B cell (primary cell): ENCODE results near the gene FOXJ1. TPM values are rescaled to one million over a fixed set of nuclear protein-coding genes. Genes with fewer than 3 reads are reported as not detected.

Experiments
- ATAC-seq: fragments of 200-7000 bp; cut with Tn5 transposase; one replicate; pipeline ENCODE4 v1.10.0; 2021; ENCODE audit warnings: low read depth, mild to moderate bottlenecking, moderate number of reproducible peaks, moderate library complexity
- CTCF ChIA-PET: fragments of 350-600 bp; sonication (Branson Sonifier 250); formaldehyde crosslinking; loops from one replicate; lab custom pipeline; 2021; ENCODE audit warnings: antibody characterized with exemption, inconsistent platforms; lab: Charles Lee
- POLR2A ChIA-PET: fragments of 350-600 bp; sonication (Branson Sonifier 250); formaldehyde crosslinking; loops from one replicate; lab custom pipeline; 2021; ENCODE audit warnings: antibody characterized with exemption; lab: Charles Lee
- DNase-seq: peaks from one replicate; pipeline ENCODE4 v3.0.0; 2013
- H2AFZ ChIP-seq: 2 replicates; pipeline ENCODE4 v1.6.1; 2012; ENCODE audit warnings: mild to moderate bottlenecking, low read depth, low read length; ENCODE audit not compliant: insufficient read depth, poor library complexity, severe bottlenecking
- H3K27ac ChIP-seq, 2 donors: 1 replicate in 1 of 2; 2 replicates in 1 of 2; pipeline ENCODE4 v1.5.1; 2012 to 2013; ENCODE audit warnings: low read length in 2 of 2, mild to moderate bottlenecking in 2 of 2, moderate library complexity in 1 of 2
- H3K27me3 ChIP-seq, 4 experiments: fragments of 200-600 bp in 1 of 4; sonication (generic) in 1 of 4; replicated peaks in 1 of 4; 1 replicate in 2 of 4; 2 replicates in 2 of 4; pipeline versions ENCODE4 v1.6.1 to v1.7.0; 2013 to 2016; ENCODE audit warnings: low read length in 3 of 4, mild to moderate bottlenecking in 2 of 4, mixed read lengths in 1 of 4, moderate library complexity in 1 of 4; ENCODE audit not compliant: insufficient read depth in 4 of 4, control insufficient read depth in 3 of 4; ENCODE audit errors: control extremely low read depth in 1 of 4
- H3K36me3 ChIP-seq, 2 experiments: replicated peaks in 1 of 2; 1 replicate in 1 of 2; 2 replicates in 1 of 2; pipeline versions ENCODE4 v1.6.1 to v1.7.1; 2013; ENCODE audit warnings: low read length in 1 of 2; ENCODE audit not compliant: insufficient read depth in 2 of 2, control insufficient read depth in 1 of 2; ENCODE audit errors: control extremely low read depth in 1 of 2, extremely low read depth in 1 of 2
- H3K4me1 ChIP-seq, 2 donors: fragments of 200-600 bp in 1 of 2; sonication (generic) in 1 of 2; 1 replicate in 1 of 2; 2 replicates in 1 of 2; pipeline versions ENCODE4 v1.5.1 to v1.6.1; 2013 to 2017; ENCODE audit warnings: low read length in 2 of 2; ENCODE audit not compliant: control insufficient read depth in 2 of 2, insufficient read depth in 2 of 2
- H3K4me2 ChIP-seq: replicated peaks from 2 replicates; pipeline ENCODE3; 2012; ENCODE audit warnings: mild to moderate bottlenecking, low read depth, low read length; ENCODE audit not compliant: poor library complexity, severe bottlenecking
- H3K4me3 ChIP-seq, 5 experiments: fragments of 200-600 bp in 1 of 5; sonication (generic) in 1 of 5; 1 replicate in 3 of 5; 2 replicates in 2 of 5; pipeline versions ENCODE4 v1.5.1 to v1.7.0; 2011 to 2016; ENCODE audit warnings: low read length in 4 of 5, mild to moderate bottlenecking in 4 of 5, low read depth in 2 of 5, control low read depth in 1 of 5, moderate library complexity in 1 of 5; ENCODE audit not compliant: insufficient read depth in 1 of 5; ENCODE audit errors: control extremely low read depth in 1 of 5, extremely low read depth in 1 of 5
- H3K79me2 ChIP-seq: fragments of 200-600 bp; sonication (generic); one replicate; pipeline ENCODE4 v1.6.0; 2016; ENCODE audit warnings: low read length; ENCODE audit not compliant: control insufficient read depth, insufficient read depth
- H3K9ac ChIP-seq: fragments of 200-600 bp; sonication (generic); 2 replicates; pipeline ENCODE4 v1.6.1; 2017; ENCODE audit warnings: mild to moderate bottlenecking, low read length, moderate library complexity
- H3K9me3 ChIP-seq, 3 donors: one replicate each; pipeline versions ENCODE4 v1.6.1 to v1.7.1; 2013; ENCODE audit warnings: low read length in 2 of 3; ENCODE audit not compliant: control insufficient read depth in 2 of 3, insufficient read depth in 1 of 3; ENCODE audit errors: control extremely low read depth in 1 of 3
- H4K20me1 ChIP-seq: 2 replicates; pipeline ENCODE4 v1.6.0; 2012; ENCODE audit warnings: mild to moderate bottlenecking, low read length; ENCODE audit not compliant: insufficient read depth, control insufficient read depth, poor library complexity, severe bottlenecking
- H3K27ac Mint-ChIP-seq: one replicate; pipeline ENCODE4 v1.8.0; 2021; ENCODE audit warnings: mixed read lengths
- H3K27me3 Mint-ChIP-seq: one replicate; pipeline ENCODE4 v1.8.0; 2021; ENCODE audit warnings: mixed read lengths
- H3K4me1 Mint-ChIP-seq: one replicate; pipeline ENCODE4 v1.8.0; 2021; ENCODE audit warnings: mixed read lengths
- H3K4me3 Mint-ChIP-seq: one replicate; pipeline ENCODE4 v1.8.0; 2021; ENCODE audit warnings: mixed read lengths
- H3K9me3 Mint-ChIP-seq: one replicate; pipeline ENCODE4 v1.8.0; 2022; ENCODE audit warnings: mixed read lengths; ENCODE audit not compliant: insufficient read depth
- EZH2 ChIP-seq: IDR thresholded peaks from 2 replicates; pipeline ENCODE4 v1.6.1; 2012; ENCODE audit warnings: borderline replicate concordance, low read depth, mild to moderate bottlenecking, moderate library complexity, low read length; ENCODE audit not compliant: insufficient read depth, poor library complexity, severe bottlenecking
- WGBS: methylation state at CpG from one replicate; pipeline ENCODE4 v1.1.5; 2013; ENCODE audit warnings: missing lambda C conversion rate; ENCODE audit not compliant: insufficient coverage; 5-methylcytosine and 5-hydroxymethylcytosine counted together
- intact Hi-C: fragments of 100-400 bp; cut with micrococcal nuclease; formaldehyde crosslinking; loops from one replicate; pipeline ENCODE4 v1.10.0; 2022
- polyA plus RNA-seq: library from polyadenylated mRNA; depleted of rRNA; stranded (reverse); fragments of >200 nt; gene quantifications from 2 replicates; pipeline ENCODE4 v1.2.3, GENCODE V29; 2012
- total RNA-seq, 2 donors: library from RNA; stranded (reverse); fragments of 120-200 nt in 1 of 2; gene quantifications; 1 replicate in 1 of 2; 2 replicates in 1 of 2; pipeline versions ENCODE4 v1.2.3 to v1.2.4, GENCODE V29; 2013 to 2022
- TF ChIP-seq, protein P1 (sequence below): fragments of 200-600 bp; IDR thresholded peaks from one replicate; pipeline ENCODE4 v1.8.0; 2022; ENCODE audit warnings: antibody characterized with exemption, mild to moderate bottlenecking

Gene FOXJ1
- total and polyA plus RNA-seq, 2 donors (not counting 1 experiment from before 2014, with no cell fraction given), result 0.20 to 1.0 TPM

GRCh38 chr17:76121932-76122430 lies 19.1 kb downstream of the FOXJ1 start:
- ChIA-PET POLR2A (interaction anchor here (0.6 to 1.0 kb wide), 2 partner anchors 59 to 154 kb away, joined by 3 read pairs; no protein-coding TSS in a partner anchor), CTCF (interaction anchor here (0.5 to 16.8 kb wide), 20 partner anchors 9 to 1408 kb away, joined by 3 to 435 read pairs (median 4); no protein-coding TSS in a partner anchor)
- Histone ChIP-seq H4K20me1 (no peaks in the 10 kb centered on the region), H3K9me3 (no peaks in the 10 kb centered on the region), H3K4me1 (peaks cover 18 to 21% of the 10 kb centered on the region in 2 donors), H3K27me3 (peaks cover 0 to 6% (median 0%) of the 10 kb centered on the region in 4 experiments), H3K36me3 (no peaks in the 10 kb centered on the region), H3K4me3 (peak overlapping the region in 4 of 5 experiments; percentile 32 to 66 (median 50)), H3K27ac (no peak overlapping the region), H3K4me2 (peak overlapping the region; percentile 99), H3K9ac (peak overlapping the region; percentile 70), H3K79me2 (no peaks in the 10 kb centered on the region), H2AFZ (peak overlapping the region; percentile 85)
- no peak for TF ChIP-seq EZH2
- no peaks in the 10 kb centered on the region for H3K9me3 Mint-ChIP-seq
- intact Hi-C loops, result loop anchor here (1.0 kb wide), 4 partner anchors 19 to 177 kb away; partner anchors contain the start of gene FOXJ1
- WGBS, result 16% methylated on average over 42 of the region's 42 CpGs
- H3K4me3 Mint-ChIP-seq, result peak overlapping the region; percentile 71
- ATAC-seq (peak; percentile 11), DNase-seq (peak; percentile 49)
- peaks cover 2% of the 10 kb centered on the region for H3K27me3 Mint-ChIP-seq
- peak overlapping the region; percentile 53 for H3K27ac Mint-ChIP-seq
- H3K4me1 Mint-ChIP-seq, result peaks cover 16% of the 10 kb centered on the region

- Mint-ChIP-seq H3K27ac (no peak overlapping the region), H3K9me3 (no peaks in the 10 kb centered on the region), H3K4me3 (peak overlapping the region; percentile 23), H3K27me3 (peaks cover 2% of the 10 kb centered on the region), H3K4me1 (peaks cover 16% of the 10 kb centered on the region)
- H3K27ac ChIP-seq, result no peak overlapping the region
- ATAC-seq (no peak), DNase-seq (no peak)
- H4K20me1 ChIP-seq, result no peaks in the 10 kb centered on the region
- no peaks in the 10 kb centered on the region for H3K36me3 ChIP-seq
- H3K4me1 ChIP-seq, result peaks cover 18 to 21% of the 10 kb centered on the region in 2 donors
- H2AFZ ChIP-seq, result no peak overlapping the region
- ChIA-PET CTCF (interaction anchor here (0.6 to 16.8 kb wide), 13 partner anchors 10 to 381 kb away, joined by 3 to 435 read pairs (median 5); no protein-coding TSS in a partner anchor), POLR2A (interaction anchor here (1.2 kb wide), 1 partner anchor 158 kb away, joined by 8 read pairs; no protein-coding TSS in a partner anchor)
- peaks cover 0 to 6% (median 0%) of the 10 kb centered on the region in 4 experiments for H3K27me3 ChIP-seq
- TF ChIP-seq, protein P1, sequence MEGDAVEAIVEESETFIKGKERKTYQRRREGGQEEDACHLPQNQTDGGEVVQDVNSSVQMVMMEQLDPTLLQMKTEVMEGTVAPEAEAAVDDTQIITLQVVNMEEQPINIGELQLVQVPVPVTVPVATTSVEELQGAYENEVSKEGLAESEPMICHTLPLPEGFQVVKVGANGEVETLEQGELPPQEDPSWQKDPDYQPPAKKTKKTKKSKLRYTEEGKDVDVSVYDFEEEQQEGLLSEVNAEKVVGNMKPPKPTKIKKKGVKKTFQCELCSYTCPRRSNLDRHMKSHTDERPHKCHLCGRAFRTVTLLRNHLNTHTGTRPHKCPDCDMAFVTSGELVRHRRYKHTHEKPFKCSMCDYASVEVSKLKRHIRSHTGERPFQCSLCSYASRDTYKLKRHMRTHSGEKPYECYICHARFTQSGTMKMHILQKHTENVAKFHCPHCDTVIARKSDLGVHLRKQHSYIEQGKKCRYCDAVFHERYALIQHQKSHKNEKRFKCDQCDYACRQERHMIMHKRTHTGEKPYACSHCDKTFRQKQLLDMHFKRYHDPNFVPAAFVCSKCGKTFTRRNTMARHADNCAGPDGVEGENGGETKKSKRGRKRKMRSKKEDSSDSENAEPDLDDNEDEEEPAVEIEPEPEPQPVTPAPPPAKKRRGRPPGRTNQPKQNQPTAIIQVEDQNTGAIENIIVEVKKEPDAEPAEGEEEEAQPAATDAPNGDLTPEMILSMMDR, result no peak
- no peak for TF ChIP-seq EZH2
- intact Hi-C loops, result loop anchor here (1.0 kb wide), 4 partner anchors 21 to 179 kb away; partner anchors contain the start of gene FOXJ1
- H3K4me2 ChIP-seq, result peak overlapping the region; percentile 99
- no peaks in the 10 kb centered on the region for H3K9me3 ChIP-seq
- no peak overlapping the region for H3K4me3 ChIP-seq
- H3K9ac ChIP-seq, result no peak overlapping the region
- WGBS, result 100% methylated on average over 5 of the region's 5 CpGs
- no peaks in the 10 kb centered on the region for H3K79me2 ChIP-seq
These were observed 20.4 kb downstream of the FOXJ1 start for GRCh38 chr17:76120658-76121008.
